ENCODE results near the gene HYDIN.

- TF ChIP-seq CTCF (IDR thresholded peaks at IDR 0.05 in 2 of 3, conservative IDR thresholded peaks at IDR 0.05 in 1 of 3; ENCODE audit: insufficient read depth in 2 of 3, low read depth in 1 of 3, low read length in 3 of 3), result no peak
- no peak for TF ChIP-seq CREB3L1 (IDR thresholded peaks at IDR 0.05; ENCODE audit: borderline replicate concordance, low read depth)
- TF ChIP-seq BHLHE40 (IDR thresholded peaks at IDR 0.05; ENCODE audit: low read length), result no peak
- TF ChIP-seq JUN (IDR thresholded peaks at IDR 0.05; ENCODE audit: borderline replicate concordance, low read depth, low read length), result no peak
- TF ChIP-seq JUN (CRISPR knock-in tag; IDR thresholded peaks at IDR 0.05; ENCODE audit: borderline replicate concordance), result no peak
- no peak for TF ChIP-seq E2F1 (CRISPR knock-in tag; IDR thresholded peaks at IDR 0.05)
- no peak for TF ChIP-seq RCOR1 (IDR thresholded peaks at IDR 0.05; ENCODE audit: borderline replicate concordance in 1 of 2, low read depth in 2 of 2, low read length in 2 of 2)
- no peak for TF ChIP-seq ZNF766 (CRISPR knock-in tag; conservative IDR thresholded peaks at IDR 0.05)
- TF ChIP-seq HOMEZ (CRISPR knock-in tag; IDR thresholded peaks at IDR 0.05), result no peak
- no peak for TF ChIP-seq ARID4B (CRISPR knock-in tag; IDR thresholded peaks at IDR 0.05)
Measured at GRCh38 chr16:70809392-70810060, 421.0 kb downstream of the HYDIN start.
